NCI-H524 treated with DMSO at 0.1 percent for 48 hours (cell line): ENCODE data around the gene FRMD8.

Source experiments
- DNase-seq: peaks from one replicate; lab custom pipeline; 2025; lab: John Stamatoyannopoulos, UW

FRMD8 gene

DNA sequence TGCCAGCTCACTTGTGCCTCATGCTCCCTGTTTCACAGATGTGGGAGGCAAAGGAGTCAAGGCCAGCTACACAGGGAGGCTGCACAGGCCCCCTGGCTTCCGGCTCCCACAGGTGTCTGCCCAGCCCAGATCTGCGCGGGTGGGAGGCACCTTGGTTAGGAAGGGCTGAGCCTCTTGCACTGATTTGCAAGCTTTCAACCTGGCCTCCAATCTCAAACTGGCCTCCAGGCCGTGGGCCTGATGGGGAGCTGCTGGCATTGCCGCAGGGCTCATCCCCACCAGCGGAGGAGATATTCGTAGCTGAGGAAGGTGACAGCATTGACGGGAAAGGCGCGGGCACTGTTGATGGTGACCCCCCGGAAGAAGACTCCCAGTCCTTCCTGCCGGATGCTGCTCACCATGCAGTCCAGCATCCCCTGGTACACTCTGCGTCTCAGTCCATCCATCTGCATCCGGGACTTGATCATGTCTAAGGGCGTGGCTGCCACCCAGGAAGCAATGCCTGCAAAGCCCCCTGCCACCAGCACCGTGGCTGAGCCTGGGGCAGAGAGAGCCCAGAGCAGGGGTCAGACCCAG lies 10.2 kb upstream of the FRMD8 start:
- DNase-seq, result no peak

DNA sequence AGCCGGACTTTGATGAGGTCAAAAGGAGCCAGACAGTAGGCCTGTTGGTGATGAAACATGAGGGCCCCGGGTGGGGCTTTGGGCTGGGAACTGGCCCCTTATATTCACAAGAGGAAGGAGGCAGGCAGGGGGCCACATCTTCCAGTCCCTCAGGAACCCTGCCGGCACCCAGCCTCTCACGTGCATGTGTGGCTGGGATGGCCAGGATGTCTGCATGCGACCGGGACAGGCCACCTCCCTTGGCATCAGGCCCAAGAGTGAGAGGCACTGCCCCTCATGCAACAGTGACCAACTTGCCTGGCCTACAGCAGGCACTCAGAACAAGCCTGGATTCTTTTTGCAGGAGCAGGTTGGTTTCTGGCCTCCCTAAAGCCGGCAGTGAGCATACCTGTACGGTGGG lies 9.4 kb upstream of the FRMD8 start:
- DNase-seq, result no peak

DNA sequence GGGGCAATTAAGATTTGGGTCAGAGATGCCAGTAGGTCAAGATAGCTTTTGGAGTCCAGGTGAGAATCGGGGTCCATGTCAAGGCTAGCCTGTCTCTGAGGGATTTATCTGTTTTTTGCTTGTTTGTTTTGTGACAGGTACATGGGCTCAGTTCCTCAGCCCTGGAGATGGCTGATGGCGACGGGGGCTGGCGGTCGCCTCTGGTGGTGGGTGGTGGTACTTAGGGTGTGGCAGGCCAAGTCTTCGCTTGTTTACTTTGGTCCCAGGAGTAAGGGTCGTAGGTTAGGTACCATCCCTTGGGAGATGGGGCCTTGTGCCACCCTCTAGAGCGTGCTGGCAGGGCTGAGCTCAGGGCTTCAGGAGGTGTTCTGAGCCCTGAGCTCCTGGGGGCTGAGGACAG lies 8.7 kb upstream of the FRMD8 start:
- DNase-seq, result no peak

DNA sequence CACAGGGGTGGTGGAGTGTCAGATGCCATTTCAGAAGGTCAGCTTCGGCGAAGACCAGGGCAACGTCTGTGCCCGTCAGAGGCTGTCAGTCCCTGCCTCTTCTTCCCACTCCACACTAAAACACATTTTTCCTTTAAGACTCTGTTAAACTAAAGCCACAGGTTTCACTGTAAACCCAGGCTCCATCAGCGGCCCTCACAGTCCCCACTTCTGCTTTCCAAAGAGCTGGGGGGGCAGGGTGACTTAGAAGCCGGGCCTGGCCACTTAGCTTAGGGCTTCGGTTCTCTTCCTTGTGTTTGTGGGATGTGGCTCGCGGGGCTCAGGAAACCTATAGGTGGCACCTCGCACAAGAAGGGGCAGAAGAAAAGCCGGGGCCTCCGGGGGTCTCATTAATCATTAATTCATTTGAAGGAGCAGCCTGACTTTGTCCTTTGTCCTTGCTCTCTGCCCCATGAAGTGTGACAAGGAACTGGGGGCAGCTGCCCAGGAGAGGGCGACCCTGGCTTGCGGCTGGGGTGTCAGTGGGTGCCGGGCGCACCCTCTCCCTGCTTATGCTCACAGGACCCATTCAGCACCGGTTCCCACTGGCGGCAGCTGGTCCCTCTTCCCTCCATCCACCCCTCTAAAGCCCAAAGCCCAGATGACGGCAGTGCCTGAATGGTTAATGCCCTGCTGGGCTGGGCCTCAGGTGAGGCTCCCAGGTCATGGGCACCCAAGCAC lies 8.1 kb upstream of the FRMD8 start:
- no peak for DNase-seq

DNA sequence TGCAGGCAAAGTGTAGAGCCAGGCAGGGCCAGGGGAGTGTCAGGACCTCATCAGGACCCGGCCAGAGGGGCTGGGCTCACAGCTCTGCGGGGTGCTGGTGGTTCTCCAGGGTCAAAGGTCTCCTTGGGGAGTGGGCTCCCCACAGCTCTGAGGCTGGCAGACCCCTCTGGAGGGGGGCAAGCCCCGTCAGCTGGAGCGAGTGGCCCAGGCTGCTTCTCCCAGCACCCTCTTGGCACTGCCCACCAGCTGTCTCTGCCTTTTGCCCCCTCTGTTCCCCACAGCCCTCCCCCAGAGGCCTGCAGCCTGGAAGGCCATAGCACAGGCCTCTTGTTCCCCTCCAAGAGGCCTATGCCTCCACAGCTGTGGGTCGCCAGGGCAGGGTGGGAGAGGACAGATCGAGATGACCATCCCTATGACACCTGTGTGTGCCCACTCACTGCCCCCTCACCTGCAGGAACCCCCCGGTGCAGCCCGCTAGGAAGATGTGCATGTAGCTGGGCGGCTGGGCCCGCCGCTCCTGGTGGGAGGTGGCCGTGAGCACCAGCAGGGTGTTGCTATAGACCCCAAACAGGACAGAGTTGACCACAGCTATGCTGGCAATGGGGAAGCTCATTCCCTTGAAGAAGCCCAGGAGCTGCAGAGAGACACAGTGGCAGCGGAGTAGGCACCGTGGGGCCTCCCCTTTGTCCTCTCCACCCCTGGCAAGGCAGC lies 7.4 kb upstream of the FRMD8 start:
- DNase-seq, result no peak

DNA sequence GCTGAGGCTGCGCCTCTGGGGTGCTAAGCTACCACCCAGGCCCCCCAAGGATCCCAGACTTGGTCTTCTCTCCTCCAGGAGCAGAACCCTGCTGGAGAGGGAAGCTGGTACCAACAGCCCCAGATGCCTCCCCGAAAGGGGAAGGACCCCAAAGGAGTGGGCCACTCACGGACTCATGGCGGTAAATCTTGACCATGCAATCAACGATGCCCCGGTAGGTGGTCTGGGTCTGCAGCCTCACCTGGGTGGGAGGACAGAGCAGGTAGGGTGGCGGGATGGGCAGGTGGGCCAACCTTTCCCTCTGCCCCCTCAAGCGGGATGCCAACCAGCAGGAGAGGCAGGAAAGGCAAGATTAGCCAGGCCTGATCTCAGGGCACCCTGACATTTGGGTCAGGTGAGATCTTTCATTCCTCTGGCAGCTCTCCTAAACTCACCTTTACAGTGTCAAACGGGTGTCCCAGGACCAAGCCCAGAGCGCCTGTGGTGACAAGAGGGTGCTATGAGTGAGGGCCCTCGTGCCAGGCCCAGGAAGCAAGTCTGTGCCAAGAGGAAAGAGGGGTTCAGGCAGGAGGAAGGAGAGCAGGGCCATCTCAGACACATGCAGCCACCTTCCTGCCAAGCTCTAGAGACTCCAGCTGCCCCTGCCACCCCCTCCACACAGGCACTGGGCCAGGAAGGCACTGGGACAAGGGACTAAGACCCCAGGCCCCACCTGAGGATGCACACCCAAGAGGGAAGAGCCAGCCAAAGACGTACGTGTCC lies 6.6 kb upstream of the FRMD8 start:
- no peak for DNase-seq

DNA sequence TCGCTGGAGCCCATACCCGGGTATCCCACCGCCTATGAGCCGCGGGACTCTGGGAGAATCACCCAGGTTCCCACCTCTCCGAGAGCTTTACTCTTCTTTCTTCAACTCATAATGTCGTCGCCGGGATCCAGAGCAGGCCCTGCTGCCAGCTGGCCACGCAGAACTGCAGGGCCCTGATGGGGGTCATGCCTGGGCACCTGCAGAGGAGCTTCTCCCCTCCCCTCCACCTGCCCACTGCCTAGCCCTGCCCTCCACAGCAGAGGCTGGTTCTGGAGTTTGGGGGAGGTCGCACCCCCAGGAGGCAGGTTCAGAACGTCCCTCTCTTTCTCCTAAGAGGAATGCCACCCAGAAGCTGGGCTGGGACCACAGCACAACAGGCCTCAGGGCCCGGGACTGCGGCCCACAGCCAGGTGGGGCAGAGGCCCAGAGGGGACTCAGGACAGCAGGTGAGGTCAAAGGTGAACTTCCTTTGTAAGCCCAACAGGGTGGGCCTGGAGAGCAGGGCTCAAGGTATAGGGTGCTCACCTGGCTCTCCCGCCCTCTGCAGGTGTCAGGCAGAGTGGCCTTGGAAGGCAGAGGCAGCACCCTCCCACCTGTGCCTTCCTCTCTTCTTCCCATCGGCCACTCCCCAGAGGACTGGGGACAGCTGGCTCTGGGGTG lies 5.8 kb upstream of the FRMD8 start:
- DNase-seq, result no peak

DNA sequence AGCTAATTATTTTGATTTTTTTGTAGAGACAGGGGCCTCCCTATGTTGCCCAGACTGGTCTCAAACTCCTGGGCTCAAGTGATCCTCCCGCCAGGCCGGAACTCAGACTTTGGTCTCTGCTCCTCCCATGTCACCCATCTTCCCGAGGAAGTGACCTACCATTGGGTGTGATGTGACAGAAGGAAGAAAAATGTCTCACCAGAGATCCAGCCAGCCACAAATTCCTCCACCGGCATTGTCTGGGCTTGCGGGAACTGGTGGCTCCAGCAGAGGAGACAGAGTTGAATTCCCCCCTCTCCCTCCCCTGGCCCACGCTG lies 4.8 kb upstream of the FRMD8 start:
- no peak for DNase-seq

DNA sequence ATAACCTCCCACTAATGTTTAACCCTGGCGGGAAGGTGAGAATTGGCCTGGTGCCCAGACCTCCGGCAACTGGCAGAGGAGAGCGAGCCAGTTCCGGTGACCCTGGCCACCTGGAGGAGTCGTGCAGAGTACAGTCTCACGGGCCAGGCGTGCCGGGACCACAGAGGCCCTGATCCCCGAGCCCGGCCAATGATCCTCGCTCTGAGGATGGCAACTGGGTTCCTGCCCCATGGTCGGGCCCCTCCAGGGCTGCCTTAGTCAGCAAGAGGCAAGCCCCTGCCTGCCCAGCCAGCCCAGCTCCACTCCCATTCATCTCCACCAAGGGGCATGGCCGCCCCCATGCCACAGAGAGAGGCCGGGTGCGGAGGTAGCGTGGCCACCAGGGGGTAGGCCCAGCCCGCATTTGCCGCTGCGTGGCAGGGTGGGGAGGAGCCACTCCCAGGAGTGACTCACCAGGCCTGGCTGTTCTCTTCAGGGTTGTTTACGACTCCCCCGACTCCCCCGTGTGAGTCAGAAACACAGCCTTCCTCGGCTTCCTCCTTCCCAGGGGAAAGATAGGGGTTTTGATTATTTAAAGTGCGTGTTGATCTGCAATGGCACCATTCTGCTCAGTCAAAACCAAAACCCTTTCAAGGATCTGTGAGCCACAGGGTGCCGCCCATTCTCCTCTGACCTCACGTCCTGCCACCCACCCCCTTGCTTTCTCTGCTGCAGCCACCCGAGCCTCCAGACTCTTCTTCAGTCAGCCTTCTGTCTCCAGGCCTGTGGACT lies 4.2 kb upstream of the FRMD8 start, which contains the start of gene SLC25A45:
SLC25A45 (minus strand) TSS at position 614 of the 771 bp plus-strand sequence. CDS start 695 bp downstream, outside the sequence.
- DNase-seq, result peak; percentile 64

DNA sequence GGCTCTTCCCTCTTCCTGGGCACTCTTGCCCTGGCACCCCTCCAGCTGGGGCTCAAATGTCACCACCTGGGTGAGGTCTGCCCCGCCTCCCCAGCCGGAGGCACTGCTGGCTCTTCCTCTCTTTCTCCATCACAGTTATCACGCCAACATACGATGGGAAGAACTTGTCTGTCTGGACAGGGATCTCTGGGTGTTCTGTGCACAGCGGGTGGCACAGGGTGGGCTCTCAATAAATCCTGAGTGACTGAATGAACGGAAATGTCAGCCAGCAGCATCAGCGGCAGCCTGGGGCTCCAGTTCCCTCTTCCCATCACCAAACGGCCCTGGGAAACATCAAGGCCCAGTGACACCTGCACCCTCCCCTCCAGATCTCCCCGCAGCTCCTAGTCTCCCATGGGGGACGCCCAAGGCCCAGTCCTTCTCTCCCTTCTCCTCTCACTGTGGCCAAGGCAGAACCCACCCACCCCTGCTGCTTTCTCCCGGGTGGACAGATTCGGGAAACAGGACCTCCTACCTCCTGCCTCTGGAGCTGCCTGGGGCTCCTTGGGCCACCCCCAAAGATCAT lies 3.6 kb upstream of the FRMD8 start:
- DNase-seq, result peak; percentile 93

DNA sequence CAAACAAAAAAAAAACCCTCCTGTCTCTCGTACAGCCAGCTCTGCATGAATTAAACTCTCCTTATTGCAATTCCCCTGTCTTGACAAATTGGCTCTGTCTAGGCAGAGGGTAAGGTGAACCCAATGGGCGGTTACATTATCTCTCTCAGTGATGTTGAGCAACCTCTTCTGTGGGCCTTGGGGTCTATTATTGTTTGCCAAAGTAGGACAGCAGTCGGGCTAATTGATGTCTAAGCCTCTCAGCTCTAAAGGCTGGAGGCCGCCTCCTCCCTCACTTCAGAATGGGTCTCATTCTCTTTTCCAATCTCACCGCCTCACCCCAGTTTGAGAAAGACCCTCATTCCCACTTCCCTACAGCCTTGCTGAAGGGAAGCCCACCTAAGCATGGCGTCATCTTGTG lies 2.7 kb upstream of the FRMD8 start:
- no peak for DNase-seq

DNA sequence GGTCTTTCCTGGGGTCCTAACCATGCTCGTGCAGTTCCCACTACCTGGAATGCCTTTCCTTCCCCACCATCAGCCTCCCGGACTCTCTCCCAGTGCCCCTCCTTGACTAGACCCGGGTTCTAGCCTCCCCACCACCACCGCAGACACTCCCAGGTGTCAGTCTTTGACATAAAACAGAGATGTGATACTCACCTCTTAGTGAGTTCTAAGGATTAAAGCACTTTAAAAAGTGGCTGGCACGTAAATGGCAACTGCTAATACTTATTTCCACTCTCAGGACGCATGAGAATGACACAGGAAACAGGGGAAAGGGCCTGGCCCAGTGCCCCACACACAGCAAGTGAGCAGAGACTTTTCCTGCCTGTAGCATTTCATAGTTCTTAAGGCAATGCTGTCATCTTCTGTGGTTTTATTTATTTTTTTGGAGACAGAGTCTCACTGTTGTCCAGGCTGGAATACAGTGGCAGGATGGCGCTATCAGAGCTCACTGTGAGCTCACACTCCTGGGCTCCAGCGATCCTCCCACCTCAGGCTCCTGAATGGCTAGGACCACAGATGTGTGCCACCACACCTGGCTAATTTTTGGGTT lies 2.0 kb upstream of the FRMD8 start:
- DNase-seq, result no peak

DNA sequence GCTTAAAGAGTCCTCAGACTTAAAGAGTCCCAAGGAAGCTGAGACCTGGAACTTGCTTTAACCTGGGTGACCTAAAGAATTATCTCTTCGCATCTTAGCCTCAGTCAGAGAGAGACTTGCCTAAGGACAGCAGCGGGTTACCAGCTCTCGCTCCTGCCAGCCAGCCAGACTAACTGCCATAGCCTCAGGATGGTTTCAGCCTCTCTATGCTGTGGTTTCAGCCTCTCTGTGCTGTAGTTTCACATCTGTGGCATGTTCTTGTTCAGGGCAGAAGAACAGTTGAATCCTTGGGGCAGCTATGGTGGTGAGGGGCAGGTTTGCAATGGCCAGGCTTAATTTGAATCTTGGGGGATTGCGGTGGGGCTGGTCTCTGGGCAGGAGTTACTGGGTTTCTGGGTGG lies 2.3 kb downstream of the FRMD8 start:
- DNase-seq, result no peak

DNA sequence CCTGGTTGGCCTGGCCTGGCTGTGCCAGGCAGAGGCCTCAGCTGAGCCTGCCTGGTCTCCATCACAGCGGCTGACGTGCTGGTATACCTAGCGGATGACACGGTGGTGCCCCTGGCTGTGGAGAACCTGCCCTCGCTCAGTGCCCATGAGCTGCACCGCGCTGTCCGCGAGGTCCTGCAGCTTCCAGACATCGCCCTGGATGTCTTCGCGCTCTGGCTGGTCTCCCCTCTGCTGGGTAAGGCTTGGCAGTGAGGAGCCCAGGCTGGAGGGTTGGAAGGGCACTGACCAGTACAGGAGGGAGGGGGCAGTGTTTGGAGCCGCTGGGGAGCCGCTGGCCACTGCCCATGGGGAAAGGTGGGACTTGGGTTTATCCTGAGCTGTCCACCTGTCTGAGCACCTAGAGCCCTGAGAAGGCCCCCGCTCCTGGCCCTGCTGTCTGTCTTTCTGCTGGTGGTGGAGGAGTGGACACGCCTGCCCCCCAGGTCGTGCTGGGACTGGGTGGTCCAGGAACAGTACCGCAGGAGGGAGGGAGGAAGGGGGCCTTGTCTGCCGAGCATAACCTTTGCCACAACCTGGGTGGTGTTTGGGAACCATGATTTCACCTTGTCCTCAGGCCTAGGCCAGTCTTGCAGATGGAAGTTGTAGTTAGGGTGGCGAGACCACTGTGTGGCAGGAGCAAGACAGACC lies 3.0 kb downstream of the FRMD8 start:
- no peak for DNase-seq

DNA sequence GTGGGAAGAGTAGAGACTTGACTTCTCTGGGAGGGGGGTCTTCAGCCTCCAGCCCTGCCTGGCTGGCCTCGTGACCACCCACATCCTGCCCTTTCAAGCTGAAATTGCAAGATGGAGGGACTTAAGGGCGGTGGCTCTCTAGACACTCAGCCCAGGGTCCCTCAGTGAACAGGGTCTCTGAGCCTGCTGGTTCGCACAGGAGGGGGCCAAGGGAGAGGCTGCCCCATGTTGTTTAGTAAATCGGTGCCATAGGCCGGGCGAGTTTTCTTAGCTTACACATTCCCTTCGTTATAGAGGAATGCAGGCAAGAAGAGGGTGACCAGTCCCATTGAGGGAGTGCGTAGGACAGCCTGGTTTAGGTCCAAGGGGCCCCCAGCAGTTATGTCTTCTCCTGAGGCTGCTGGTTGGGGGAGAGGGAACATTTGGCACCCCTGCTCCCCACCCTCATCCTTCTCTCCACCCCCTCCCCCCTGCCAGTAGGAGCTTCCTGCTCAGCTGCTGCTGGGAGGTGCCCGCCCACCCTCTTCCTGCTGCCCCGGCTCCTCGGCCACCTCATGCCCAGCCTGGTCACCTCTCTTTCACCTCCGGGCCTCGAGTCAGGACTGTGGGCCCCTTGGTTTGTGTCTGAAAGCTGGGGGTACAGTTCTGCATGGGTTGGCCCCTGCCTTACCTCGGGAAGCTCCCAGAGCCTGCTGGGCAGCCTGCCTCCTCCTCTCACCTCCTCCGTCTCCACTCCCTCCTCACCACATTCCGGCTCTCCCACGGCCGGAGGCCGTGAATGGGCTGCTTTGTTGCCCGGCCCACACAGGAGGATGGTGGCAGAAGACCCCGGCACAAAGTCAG lies 3.9 kb downstream of the FRMD8 start:
- no peak for DNase-seq

DNA sequence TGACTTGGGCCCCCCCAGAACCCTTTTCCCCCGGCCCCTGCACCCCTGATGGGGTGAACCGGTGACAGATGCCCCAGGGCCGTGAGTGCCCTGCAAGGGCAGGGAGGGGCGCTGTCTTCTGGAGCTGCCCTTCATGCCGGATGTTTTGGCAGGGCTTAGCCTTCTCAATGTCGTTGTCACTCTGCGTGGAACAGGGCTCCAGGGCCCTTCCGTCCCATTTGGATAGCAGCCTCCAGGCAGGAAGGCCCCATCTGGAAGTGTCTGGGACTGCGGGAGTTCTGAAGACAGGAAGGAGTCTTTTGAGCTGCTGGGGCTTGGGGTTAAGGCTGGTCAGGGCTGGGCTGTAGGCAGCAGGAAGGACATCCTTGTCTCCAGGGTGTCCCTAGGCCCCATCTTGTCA lies 4.6 kb downstream of the FRMD8 start:
- no peak for DNase-seq

DNA sequence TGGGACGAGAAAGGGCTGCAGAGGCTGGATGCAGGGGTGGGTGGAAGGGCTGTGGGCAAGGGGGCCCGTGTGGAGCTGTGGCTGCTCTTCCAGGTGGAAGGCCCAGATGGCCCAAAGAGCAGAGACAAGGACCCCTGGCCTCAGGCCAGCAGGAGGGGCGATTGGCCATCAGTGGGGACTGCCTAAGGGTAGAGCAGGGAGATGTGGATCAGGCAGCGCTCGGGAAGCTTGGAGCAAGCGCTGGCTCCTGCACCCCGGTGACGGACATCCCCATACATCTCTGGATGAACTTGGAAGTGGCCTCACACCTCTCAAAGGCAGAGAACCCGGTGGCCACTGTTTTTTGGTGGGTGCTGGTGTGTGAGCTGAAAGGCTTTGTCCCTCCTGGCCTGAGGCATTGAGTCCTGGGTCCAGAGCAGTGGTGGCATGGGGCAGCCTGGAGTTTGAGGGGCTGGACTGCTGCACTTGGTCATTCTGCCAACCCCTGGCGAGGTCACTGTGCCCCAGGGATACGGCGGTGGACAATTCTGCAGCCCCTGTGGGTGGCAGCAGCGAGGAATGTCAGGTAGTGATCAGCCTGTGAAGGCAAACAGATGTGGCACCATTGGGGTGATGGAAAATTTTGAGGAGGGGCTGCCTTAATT lies 5.9 kb downstream of the FRMD8 start:
- DNase-seq, result no peak

DNA sequence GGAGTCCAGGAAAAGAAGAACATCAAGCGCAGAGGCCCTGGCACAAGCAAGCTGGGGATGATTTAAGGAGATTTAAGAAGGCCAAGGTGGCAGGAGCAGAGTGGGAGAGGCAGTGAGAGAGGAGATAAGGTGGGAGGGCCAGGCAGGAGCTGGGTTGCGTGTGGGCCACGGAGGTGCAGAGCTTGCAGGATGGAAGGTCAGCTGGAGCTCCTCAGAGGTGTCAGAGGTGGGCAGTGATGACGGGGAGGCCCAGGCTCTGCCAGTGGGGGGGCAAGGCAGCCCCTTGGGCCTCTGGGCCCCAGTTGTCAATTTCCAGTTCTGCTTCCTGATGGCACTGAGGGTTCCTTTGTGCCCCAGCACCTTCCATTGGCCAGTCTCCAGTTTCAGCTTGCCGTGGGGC lies 6.5 kb downstream of the FRMD8 start:
- no peak for DNase-seq
